Natural killer cell (primary cell): Measurements from ENCODE around the gene ZNF316. TPM values are rescaled to one million over a fixed set of nuclear protein-coding genes. Genes with fewer than 3 reads are reported as not detected.

Source experiments
- ATAC-seq, 3 donors: fragments of 150-1000 bp in 2 of 3; fragments of 200-7000 bp in 1 of 3; cut with Tn5 transposase; 1 replicate in 1 of 3; 2 replicates in 2 of 3; pipeline ENCODE4 v1.10.0; 2021; ENCODE audit warnings: mild to moderate bottlenecking in 2 of 3, moderate library complexity in 2 of 3
- DNase-seq, 2 donors: peaks; one replicate each; pipeline versions ENCODE4 v3.0.0 to v3.0.0-alpha.2; 2013 to 2021; ENCODE audit warnings: mixed read lengths in 1 of 2
- H3K27ac ChIP-seq: one replicate; pipeline ENCODE4 v1.5.1; 2013; ENCODE audit warnings: mild to moderate bottlenecking, low read length
- H3K27me3 ChIP-seq: one replicate; pipeline ENCODE4 v1.6.1; 2013; ENCODE audit warnings: low read length; ENCODE audit not compliant: control insufficient read depth, insufficient read depth
- H3K36me3 ChIP-seq: one replicate; pipeline ENCODE4 v1.6.1; 2013; ENCODE audit warnings: low read length; ENCODE audit not compliant: control insufficient read depth, insufficient read depth
- H3K4me1 ChIP-seq: one replicate; pipeline ENCODE4 v1.6.1; 2013; ENCODE audit warnings: low read length; ENCODE audit not compliant: control insufficient read depth, insufficient read depth
- H3K4me3 ChIP-seq: one replicate; pipeline ENCODE4 v1.5.1; 2013; ENCODE audit warnings: low read length
- H3K9me3 ChIP-seq: one replicate; pipeline ENCODE4 v1.6.1; 2013; ENCODE audit warnings: low read length; ENCODE audit not compliant: control insufficient read depth, insufficient read depth
- H3K27ac Mint-ChIP-seq, 2 donors: one replicate each; pipeline ENCODE4 v1.8.0; 2022; ENCODE audit warnings: mild to moderate bottlenecking in 2 of 2, mixed read lengths in 2 of 2, moderate library complexity in 1 of 2
- H3K27me3 Mint-ChIP-seq, 2 donors: one replicate each; pipeline ENCODE4 v1.8.0; 2022; ENCODE audit warnings: low read depth in 2 of 2, mixed read lengths in 2 of 2
- H3K36me3 Mint-ChIP-seq: one replicate; pipeline ENCODE4 v1.8.0; 2022; ENCODE audit warnings: mixed read lengths
- H3K4me1 Mint-ChIP-seq, 2 donors: one replicate each; pipeline ENCODE4 v1.8.0; 2022; ENCODE audit warnings: mixed read lengths in 2 of 2
- H3K4me3 Mint-ChIP-seq: one replicate; pipeline ENCODE4 v1.8.0; 2022; ENCODE audit warnings: mild to moderate bottlenecking, moderate library complexity, mixed read lengths
- H3K9me3 Mint-ChIP-seq, 2 donors: one replicate each; pipeline ENCODE4 v1.8.0; 2022; ENCODE audit warnings: mixed read lengths in 2 of 2
- CTCF ChIP-seq: fragments of 200-600 bp; IDR thresholded peaks from one replicate; pipeline ENCODE4 v1.8.0; 2022; ENCODE audit warnings: antibody characterized with exemption
- WGBS: methylation state at CpG from one replicate; pipeline ENCODE4 v1.1.7; 2013; ENCODE audit warnings: missing lambda C conversion rate; ENCODE audit not compliant: insufficient coverage; 5-methylcytosine and 5-hydroxymethylcytosine counted together
- intact Hi-C: fragments of 100-400 bp; cut with micrococcal nuclease; formaldehyde crosslinking; loops from one replicate; pipeline ENCODE4 v1.14.2; 2022
- total RNA-seq, 4 donors: library from RNA; stranded (reverse); fragments of 120-200 nt in 1 of 4; gene quantifications; one replicate each; pipeline versions ENCODE4 v1.2.3 to v1.2.4, GENCODE V29; 2013 to 2022

ZNF316 gene
- total RNA-seq, 3 donors from 2014 or later (not counting 1 experiment from before 2014, with no cell fraction given) = 46.2 to 59.6 (median 49.5) TPM

GRCh38 chr7:6614953-6615722, 22.0 kb upstream of the ZNF316 start, which contains the start of gene ZNF853:
TSS of gene ZNF853 (plus strand) at chr7:6615610. CDS start at chr7:6616175, 565 bp downstream.
- no peak for TF ChIP-seq CTCF
- H3K9me3 Mint-ChIP-seq = no peaks in the 10 kb centered on the region
- peak within 1 kb of the TSS; percentile 14 for H3K27ac ChIP-seq
- peak; percentile 46 to 73 (median 63) for ATAC-seq
- no peaks in the 10 kb centered on the region for H3K27me3 ChIP-seq
- H3K4me1 Mint-ChIP-seq = peaks cover 20 to 27% of the 10 kb centered on the region in 2 donors
- H3K36me3 Mint-ChIP-seq = no peaks in the 10 kb centered on the region
- H3K4me1 ChIP-seq = peaks cover 25% of the 10 kb centered on the region
- H3K27me3 Mint-ChIP-seq = peaks cover 0 to 3% of the 10 kb centered on the region in 2 donors
- intact Hi-C loops = no loop called here
- peak; percentile 24 to 44 for DNase-seq
- no peaks in the 10 kb centered on the region for H3K36me3 ChIP-seq
- H3K4me3 Mint-ChIP-seq = peak within 1 kb of the TSS; percentile 91
- WGBS = 3% methylated on average over 91 of the region's 91 CpGs
- H3K4me3 ChIP-seq = peak within 1 kb of the TSS; percentile 59
- peak within 1 kb of the TSS; percentile 54 to 58 for H3K27ac Mint-ChIP-seq
- no peaks in the 10 kb centered on the region for H3K9me3 ChIP-seq

GRCh38 chr7:6615723-6616555, 21.2 kb upstream of the ZNF316 start:
- Mint-ChIP-seq H3K9me3 (no peaks in the 10 kb centered on the region), H3K4me1 (peaks cover 22 to 33% of the 10 kb centered on the region in 2 donors), H3K36me3 (peaks cover under 1% of the 10 kb centered on the region), H3K27ac (peak overlapping the region in 1 of 2 donors; percentile 54), H3K27me3 (peaks cover 0 to 3% of the 10 kb centered on the region in 2 donors), H3K4me3 (peak overlapping the region; percentile 81)
- TF ChIP-seq CTCF = no peak
- WGBS = 9% methylated on average over 62 of the region's 63 CpGs
- peak; percentile 16 to 46 (median 39) for ATAC-seq
- H3K27me3 ChIP-seq = no peaks in the 10 kb centered on the region
- no peaks in the 10 kb centered on the region for H3K9me3 ChIP-seq
- H3K27ac ChIP-seq = peak overlapping the region; percentile 14
- H3K4me1 ChIP-seq = peaks cover 33% of the 10 kb centered on the region
- peak overlapping the region; percentile 59 for H3K4me3 ChIP-seq
- intact Hi-C loops = no loop called here
- no peak for DNase-seq
- no peaks in the 10 kb centered on the region for H3K36me3 ChIP-seq

- Histone ChIP-seq H3K27ac (no peak overlapping the region), H3K36me3 (peaks cover 4% of the 10 kb centered on the region), H3K4me3 (no peak overlapping the region), H3K4me1 (peaks cover 43% of the 10 kb centered on the region), H3K9me3 (no peaks in the 10 kb centered on the region), H3K27me3 (no peaks in the 10 kb centered on the region)
- peaks cover 0 to 3% of the 10 kb centered on the region in 2 donors for H3K27me3 Mint-ChIP-seq
- H3K36me3 Mint-ChIP-seq = peaks cover 7% of the 10 kb centered on the region
- peak overlapping the region in 1 of 2 donors; percentile 54 for H3K27ac Mint-ChIP-seq
- ATAC-seq (no peak), DNase-seq (no peak)
- TF ChIP-seq CTCF = no peak
- WGBS = 90% methylated on average over 20 of the region's 20 CpGs
- peaks cover 32 to 34% of the 10 kb centered on the region in 2 donors for H3K4me1 Mint-ChIP-seq
- intact Hi-C loops = no loop called here
- H3K9me3 Mint-ChIP-seq = no peaks in the 10 kb centered on the region
- peak overlapping the region; percentile 74 for H3K4me3 Mint-ChIP-seq
These were observed 20.1 kb upstream of the ZNF316 start for GRCh38 chr7:6616854-6617643.
